Endometrial microvascular endothelial cells (primary cell): ENCODE measurements around the gene DNAAF3. TPM values are rescaled to one million over a fixed set of nuclear protein-coding genes. Genes with fewer than 3 reads are reported as not detected.

Experiments used
- in situ Hi-C: cut with HindIII; loops from 2 replicates; pipeline ENCODE4 v1.10.0; 2017; ENCODE audit warnings: low sequenced_read_pairs, low pct_unique_long_range_greater_than_20kb; ENCODE audit errors: inconsistent ontology term
- total RNA-seq: library from RNA; depleted of rRNA; stranded (reverse); fragments of >200 nt; gene quantifications from one replicate; pipeline ENCODE4 v1.2.3, GENCODE V29; 2015; ENCODE audit errors: inconsistent ontology term

Gene DNAAF3
- total RNA-seq, 1 donor from 2014 or later, result not detected

GRCh38 chr19:55132453-55133129 is 33.8 kb downstream of the DNAAF3 start:
- in situ Hi-C loops, result no loop called here

DNA sequence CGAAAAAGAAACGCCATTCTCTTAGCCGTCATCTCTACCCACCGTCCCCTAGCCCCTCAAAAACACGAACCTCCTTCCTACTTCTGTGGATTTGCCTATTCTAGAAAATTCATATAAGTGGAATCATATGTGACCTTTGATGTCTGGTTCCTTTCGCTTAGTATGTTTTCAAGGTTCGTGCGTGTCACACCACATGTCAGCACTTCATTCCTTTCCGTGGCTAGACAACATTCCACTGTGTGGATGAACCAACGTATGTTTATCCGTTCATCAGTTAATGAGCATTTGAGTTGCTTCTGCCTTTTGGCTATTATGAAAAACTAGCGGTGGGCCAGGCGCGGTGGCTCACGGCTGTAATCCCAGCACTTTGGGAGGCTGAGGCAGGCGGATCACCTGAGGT is 35.0 kb downstream of the DNAAF3 start:
- in situ Hi-C loops, result no loop called here

DNA sequence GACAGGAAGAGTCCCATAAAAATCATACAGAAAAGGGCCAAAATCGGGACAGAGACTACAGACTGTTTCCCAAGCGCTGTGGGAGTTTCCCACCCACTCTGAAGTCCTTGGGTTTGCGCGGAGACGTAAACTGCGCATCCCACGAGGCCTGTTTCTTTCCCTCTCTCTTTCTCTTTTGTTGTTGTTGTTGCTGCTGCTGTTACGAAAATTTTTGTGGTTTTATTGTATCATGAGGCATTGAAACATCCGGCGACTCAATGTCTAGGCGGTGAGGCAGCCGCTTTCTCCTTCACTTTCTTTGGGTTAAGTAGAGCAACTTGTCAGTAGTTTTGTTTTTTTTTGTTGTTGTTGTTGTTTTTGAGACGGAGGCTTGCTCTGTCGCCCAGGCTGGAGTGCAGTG is 47.4 kb downstream of the DNAAF3 start:
- in situ Hi-C loops, result no loop called here

- in situ Hi-C loops, result no loop called here
Measured at GRCh38 chr19:55118401-55118991, 47.9 kb downstream of the DNAAF3 start.

GRCh38 chr19:55117663-55118391 is 48.6 kb downstream of the DNAAF3 start:
- in situ Hi-C loops, result no loop called here

GRCh38 chr19:55116859-55117662 is 49.4 kb downstream of the DNAAF3 start, which contains the start of gene PPP1R12C:
Gene PPP1R12C (minus strand): TSS chr19:55117637. CDS start chr19:55117543, 94 bp downstream.
- in situ Hi-C loops, result no loop called here

GRCh38 chr19:55116232-55116858 is 50.1 kb downstream of the DNAAF3 start:
- in situ Hi-C loops, result no loop called here

DNA sequence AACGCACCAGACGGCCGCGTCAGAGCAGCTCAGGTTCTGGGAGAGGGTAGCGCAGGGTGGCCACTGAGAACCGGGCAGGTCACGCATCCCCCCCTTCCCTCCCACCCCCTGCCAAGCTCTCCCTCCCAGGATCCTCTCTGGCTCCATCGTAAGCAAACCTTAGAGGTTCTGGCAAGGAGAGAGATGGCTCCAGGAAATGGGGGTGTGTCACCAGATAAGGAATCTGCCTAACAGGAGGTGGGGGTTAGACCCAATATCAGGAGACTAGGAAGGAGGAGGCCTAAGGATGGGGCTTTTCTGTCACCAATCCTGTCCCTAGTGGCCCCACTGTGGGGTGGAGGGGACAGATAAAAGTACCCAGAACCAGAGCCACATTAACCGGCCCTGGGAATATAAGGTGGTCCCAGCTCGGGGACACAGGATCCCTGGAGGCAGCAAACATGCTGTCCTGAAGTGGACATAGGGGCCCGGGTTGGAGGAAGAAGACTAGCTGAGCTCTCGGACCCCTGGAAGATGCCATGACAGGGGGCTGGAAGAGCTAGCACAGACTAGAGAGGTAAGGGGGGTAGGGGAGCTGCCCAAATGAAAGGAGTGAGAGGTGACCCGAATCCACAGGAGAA is 50.9 kb downstream of the DNAAF3 start:
- in situ Hi-C loops, result no loop called here

DNA sequence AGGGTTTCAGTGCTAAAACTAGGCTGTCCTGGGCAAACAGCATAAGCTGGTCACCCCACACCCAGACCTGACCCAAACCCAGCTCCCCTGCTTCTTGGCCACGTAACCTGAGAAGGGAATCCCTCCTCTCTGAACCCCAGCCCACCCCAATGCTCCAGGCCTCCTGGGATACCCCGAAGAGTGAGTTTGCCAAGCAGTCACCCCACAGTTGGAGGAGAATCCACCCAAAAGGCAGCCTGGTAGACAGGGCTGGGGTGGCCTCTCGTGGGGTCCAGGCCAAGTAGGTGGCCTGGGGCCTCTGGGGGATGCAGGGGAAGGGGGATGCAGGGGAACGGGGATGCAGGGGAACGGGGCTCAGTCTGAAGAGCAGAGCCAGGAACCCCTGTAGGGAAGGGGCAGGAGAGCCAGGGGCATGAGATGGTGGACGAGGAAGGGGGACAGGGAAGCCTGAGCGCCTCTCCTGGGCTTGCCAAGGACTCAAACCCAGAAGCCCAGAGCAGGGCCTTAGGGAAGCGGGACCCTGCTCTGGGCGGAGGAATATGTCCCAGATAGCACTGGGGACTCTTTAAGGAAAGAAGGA is 51.8 kb downstream of the DNAAF3 start:
- in situ Hi-C loops, result no loop called here

- in situ Hi-C loops, result no loop called here
Measured at GRCh38 chr19:55113570-55114039, 52.8 kb downstream of the DNAAF3 start.

GRCh38 chr19:55112777-55113569 is 53.4 kb downstream of the DNAAF3 start:
- in situ Hi-C loops, result no loop called here

DNA sequence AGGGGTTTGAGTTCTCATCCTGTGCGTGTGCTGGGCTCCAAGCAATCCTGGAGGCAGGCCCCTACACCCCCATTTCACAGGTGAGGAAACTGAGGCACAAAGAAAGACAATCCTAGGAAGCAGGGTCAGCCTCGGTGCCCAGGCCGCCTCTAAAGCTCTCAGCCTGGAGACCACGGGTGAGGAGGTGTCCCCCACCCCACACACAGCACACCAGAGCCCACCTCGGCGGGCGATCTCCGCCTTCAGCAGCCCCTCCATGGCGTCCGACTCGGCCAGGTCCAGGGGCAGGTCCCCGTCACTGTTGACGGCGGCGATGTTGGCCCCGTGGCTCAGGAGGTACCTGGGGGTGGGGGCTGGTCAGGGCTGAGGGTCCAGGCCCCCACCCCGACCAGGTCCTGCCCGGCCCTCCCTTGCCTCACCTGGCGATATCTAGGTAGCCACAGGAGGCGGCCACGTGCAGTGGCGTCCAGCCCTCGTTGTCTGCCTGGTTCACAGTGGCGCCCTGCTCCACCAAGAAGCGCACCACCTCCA is 54.1 kb downstream of the DNAAF3 start:
- in situ Hi-C loops, result no loop called here

DNA sequence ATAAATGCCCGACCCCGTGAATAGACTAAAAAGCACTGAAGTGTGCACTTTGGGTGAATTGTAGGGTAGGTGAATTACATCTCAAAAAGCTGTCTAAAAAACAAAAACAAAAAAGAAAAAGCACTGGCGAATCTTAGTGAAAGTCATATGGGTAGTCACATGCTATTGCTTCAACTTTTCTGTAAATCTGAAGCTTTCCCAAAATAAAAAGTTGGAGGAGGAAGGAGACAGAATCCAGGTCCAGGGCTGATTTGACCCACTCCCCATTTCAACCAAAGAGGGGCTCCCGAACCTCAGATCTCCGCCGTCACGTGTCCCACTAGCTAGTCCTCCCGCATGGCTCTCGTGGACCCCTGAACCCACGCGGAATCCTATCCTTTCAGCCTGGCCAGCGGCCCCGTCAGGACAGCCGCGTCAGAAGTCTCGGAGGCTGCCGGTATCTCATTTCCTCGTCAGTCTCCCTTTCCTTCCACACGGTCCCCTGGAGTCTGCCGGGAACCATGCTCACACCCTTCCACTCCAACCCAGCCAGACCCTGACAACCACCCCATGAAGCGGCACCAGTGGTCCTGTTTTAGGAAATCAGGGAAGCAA is 55.1 kb downstream of the DNAAF3 start:
- in situ Hi-C loops, result no loop called here

GRCh38 chr19:55109527-55110291 is 56.7 kb downstream of the DNAAF3 start:
- in situ Hi-C loops, result no loop called here
